Measurements from ENCODE around the gene OLFML3. TPM values are rescaled to one million over a fixed set of nuclear protein-coding genes. Genes with fewer than 3 reads are reported as not detected.

The OLFML3 gene, protein sequence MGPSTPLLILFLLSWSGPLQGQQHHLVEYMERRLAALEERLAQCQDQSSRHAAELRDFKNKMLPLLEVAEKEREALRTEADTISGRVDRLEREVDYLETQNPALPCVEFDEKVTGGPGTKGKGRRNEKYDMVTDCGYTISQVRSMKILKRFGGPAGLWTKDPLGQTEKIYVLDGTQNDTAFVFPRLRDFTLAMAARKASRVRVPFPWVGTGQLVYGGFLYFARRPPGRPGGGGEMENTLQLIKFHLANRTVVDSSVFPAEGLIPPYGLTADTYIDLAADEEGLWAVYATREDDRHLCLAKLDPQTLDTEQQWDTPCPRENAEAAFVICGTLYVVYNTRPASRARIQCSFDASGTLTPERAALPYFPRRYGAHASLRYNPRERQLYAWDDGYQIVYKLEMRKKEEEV
- total RNA-seq: 0.24 TPM in 1 of 2 replicates, not detected in the other

DNA sequence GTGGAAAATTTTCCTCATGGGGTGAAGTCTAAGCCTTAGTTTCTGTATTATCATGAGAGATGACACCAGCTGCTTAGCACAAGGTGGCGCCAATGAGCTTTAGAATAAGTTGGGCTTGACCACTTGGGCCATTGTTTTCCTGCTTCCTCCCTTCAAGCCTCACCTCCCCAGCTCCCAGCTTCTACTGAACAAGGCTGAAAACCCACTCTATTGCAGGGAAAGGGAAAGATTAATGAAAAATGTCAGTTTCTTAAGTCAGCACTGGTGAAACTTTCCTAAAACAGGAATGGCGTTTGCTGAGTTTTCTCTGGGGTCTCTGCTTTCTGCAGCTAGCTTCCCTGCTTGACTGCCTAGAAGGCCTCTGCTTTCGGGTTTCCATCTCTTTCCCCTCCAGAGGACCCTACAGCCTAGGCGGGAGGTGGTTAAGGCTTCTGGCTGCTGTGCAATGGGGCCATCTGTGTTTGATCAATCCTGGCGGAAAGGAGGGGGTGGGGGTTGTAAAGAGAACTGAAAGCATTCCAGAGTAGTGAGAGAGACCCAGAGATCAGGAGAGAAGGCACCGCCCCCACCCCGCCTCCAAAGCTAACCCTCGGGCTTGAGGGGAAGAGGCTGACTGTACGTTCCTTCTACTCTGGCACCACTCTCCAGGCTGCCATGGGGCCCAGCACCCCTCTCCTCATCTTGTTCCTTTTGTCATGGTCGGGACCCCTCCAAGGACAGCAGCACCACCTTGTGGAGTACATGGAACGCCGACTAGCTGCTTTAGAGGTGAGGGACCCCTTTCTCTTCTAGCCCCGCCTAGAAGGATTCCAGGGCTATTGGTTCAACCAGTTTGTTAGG lies at the start of gene OLFML3:
Gene OLFML3, plus strand, starts transcription at position 612 of the 840 bp plus-strand sequence. Its CDS starts 43 bp downstream, at position 655.

Other genes starting within 250 kb of the OLFML3 start
- 6.6 and 16.6 TPM in 2 replicates for gene PHTF1, start 220.0 kb upstream of the OLFML3 start, total RNA-seq
- 13.2 and 15.4 TPM in 2 replicates for gene RSBN1, start 167.0 kb upstream of the OLFML3 start, total RNA-seq
- gene PTPN22, start 107.8 kb upstream of the OLFML3 start, total RNA-seq: 0.21 and 0.96 TPM in 2 replicates
- 1.2 TPM in 1 of 2 replicates, not detected in the other for gene BCL2L15, start 91.9 kb upstream of the OLFML3 start, total RNA-seq
- gene AP4B1, start 74.7 kb upstream of the OLFML3 start, total RNA-seq: 6.6 and 8.7 TPM in 2 replicates
- gene DCLRE1B, start 74.1 kb upstream of the OLFML3 start, total RNA-seq: 1.3 and 2.7 TPM in 2 replicates
- gene HIPK1, start 50.1 kb upstream of the OLFML3 start, total RNA-seq: 19.8 and 21.0 TPM in 2 replicates
- gene SYT6, start 174.4 kb downstream of the OLFML3 start, total RNA-seq: not detected in 2 replicates

All from tracheal epithelial cell (primary cell).